HepG2 (cell line): ENCODE results near the gene DAD1. TPM values are rescaled to one million over a fixed set of nuclear protein-coding genes. Genes with fewer than 3 reads are reported as not detected.

ENCODE experiments used
- ETV5 ChIP-seq: IDR thresholded peaks from 2 replicates; pipeline ENCODE4 v1.6.1; 2018; ENCODE audit warnings: missing biosample characterization, missing genetic modification reagents, inconsistent platforms, borderline replicate concordance
- FIP1L1 ChIP-seq: fragments of 200-400 bp; formaldehyde crosslinking; IDR thresholded peaks from 2 replicates; pipeline ENCODE4 v1.6.1; 2018; ENCODE audit warnings: low read depth, mild to moderate bottlenecking, low read length, moderate library complexity, borderline replicate concordance; ENCODE audit not compliant: insufficient read depth
- FOXK2 ChIP-seq: fragments of 450-650 bp; IDR thresholded peaks from 2 replicates; pipeline ENCODE4 v1.6.1; 2016
- IRX3 ChIP-seq: sonication (generic); formaldehyde crosslinking; IDR thresholded peaks from 2 replicates; pipeline ENCODE4 v1.8.1; 2023; ENCODE audit warnings: mild to moderate bottlenecking, low read depth, missing genetic modification reagents, borderline replicate concordance
- LBX2 ChIP-seq: sonication (generic); formaldehyde crosslinking; IDR thresholded peaks from 2 replicates; pipeline ENCODE4 v1.5.0; 2020; ENCODE audit warnings: missing genetic modification reagents, mild to moderate bottlenecking, borderline replicate concordance
- MAFG ChIP-seq: sonication (generic); formaldehyde crosslinking; IDR thresholded peaks from 2 replicates; pipeline ENCODE4 v1.5.1; 2020; ENCODE audit warnings: mild to moderate bottlenecking, missing genetic modification reagents
- MAZ ChIP-seq, 2 experiments: sonication (generic) in 1 of 2; formaldehyde crosslinking in 1 of 2; IDR thresholded peaks; 2 replicates each; pipeline versions ENCODE4 v1.5.0 to v1.6.1; 2012 to 2020; ENCODE audit warnings: low read depth in 2 of 2, mild to moderate bottlenecking in 2 of 2, borderline replicate concordance in 1 of 2, improper control_type of control experiment in 1 of 2, low read length in 1 of 2, missing genetic modification reagents in 1 of 2, moderate library complexity in 1 of 2
- MEIS2 ChIP-seq: sonication (generic); formaldehyde crosslinking; IDR thresholded peaks from 2 replicates; pipeline ENCODE4 v1.9.0; 2021; ENCODE audit warnings: mild to moderate bottlenecking, missing genetic modification reagents
- MIXL1 ChIP-seq: IDR thresholded peaks from 2 replicates; pipeline ENCODE4 v1.6.1; 2016
- PAXIP1 ChIP-seq: sonication (generic); formaldehyde crosslinking; conservative IDR thresholded peaks from 2 replicates; pipeline ENCODE4 v1.4.0; 2020; ENCODE audit warnings: mild to moderate bottlenecking, missing genetic modification reagents, moderate library complexity
- PRMT3 ChIP-seq: sonication (generic); formaldehyde crosslinking; IDR thresholded peaks from 2 replicates; pipeline ENCODE4 v1.8.1; 2022; ENCODE audit warnings: low read depth, mild to moderate bottlenecking, moderate library complexity, missing genetic modification reagents, borderline replicate concordance
- REPIN1 ChIP-seq: sonication (generic); formaldehyde crosslinking; IDR thresholded peaks from 2 replicates; pipeline ENCODE4 v1.8.0; 2022; ENCODE audit warnings: missing genetic modification reagents, low read depth, mild to moderate bottlenecking, borderline replicate concordance
- RFX5 ChIP-seq: IDR thresholded peaks from 2 replicates; pipeline ENCODE4 v1.6.1; 2011; ENCODE audit warnings: low read depth, low read length, improper control_type of control experiment
- SIX1 ChIP-seq: sonication (generic); formaldehyde crosslinking; IDR thresholded peaks from 2 replicates; pipeline ENCODE4 v1.4.0; 2020; ENCODE audit warnings: missing genetic modification reagents, borderline replicate concordance
- SKIL ChIP-seq: sonication (generic); formaldehyde crosslinking; IDR thresholded peaks from 2 replicates; pipeline ENCODE4 v1.8.0; 2022; ENCODE audit warnings: missing genetic modification reagents, mild to moderate bottlenecking, moderate library complexity, borderline replicate concordance
- ZEB1 ChIP-seq: IDR thresholded peaks from 2 replicates; pipeline ENCODE4 v1.6.1; 2012; ENCODE audit warnings: mild to moderate bottlenecking, low read depth, inconsistent platforms; ENCODE audit not compliant: insufficient replicate concordance
- ZNF34 ChIP-seq: sonication (generic); formaldehyde crosslinking; IDR thresholded peaks from 2 replicates; pipeline ENCODE4 v1.4.0; 2020; ENCODE audit warnings: mild to moderate bottlenecking, missing genetic modification reagents, borderline replicate concordance
- ZNF354B ChIP-seq: sonication (generic); formaldehyde crosslinking; IDR thresholded peaks from 2 replicates; pipeline ENCODE4 v1.8.0; 2022; ENCODE audit warnings: mild to moderate bottlenecking, missing genetic modification reagents
- ZNF414 ChIP-seq: sonication (generic); formaldehyde crosslinking; IDR thresholded peaks from 2 replicates; pipeline ENCODE4 v1.5.0; 2020; ENCODE audit warnings: missing genetic modification reagents
- ZNF558 ChIP-seq: sonication (generic); formaldehyde crosslinking; IDR thresholded peaks from 2 replicates; pipeline ENCODE4 v1.9.0; 2022; ENCODE audit warnings: mild to moderate bottlenecking, missing genetic modification reagents, borderline replicate concordance
- ZNF644 ChIP-seq: IDR thresholded peaks from 2 replicates; pipeline ENCODE4 v1.6.1; 2016; ENCODE audit warnings: low read depth
- ZNF841 ChIP-seq: sonication (generic); formaldehyde crosslinking; IDR thresholded peaks from 2 replicates; pipeline ENCODE4 v1.8.1; 2023; ENCODE audit warnings: missing genetic modification reagents, borderline replicate concordance
- polyA plus RNA-seq, 8 experiments: library from polyadenylated mRNA; depleted of rRNA in 3 of 8; stranded (reverse) in 7 of 8; unstranded in 1 of 8; fragments of >200 nt; fragmentation: Illumina TruSeq in 4 of 8; extraction: Trizol in 4 of 8; gene quantifications; 2 replicates each; pipeline versions ENCODE4 v1.2.1 to v1.2.3, GENCODE V29; 2011 to 2016; ENCODE audit warnings: low read depth in 4 of 8, missing spikeins in 1 of 8, mixed read lengths in 1 of 8; ENCODE audit not compliant: insufficient read depth in 1 of 8
- total RNA-seq, 5 experiments: library from RNA; depleted of rRNA; stranded (reverse); fragments of >200 nt; fragmentation: Illumina TruSeq; extraction: Trizol; gene quantifications; 2 replicates each; pipeline ENCODE4 v1.2.3, GENCODE V29; 2016; ENCODE audit warnings: low read depth in 1 of 5

The DAD1 gene
- total and polyA plus RNA-seq, 2 of the 13 experiments (the other 11 are each of a cell fraction or from before 2014, with no cell fraction given), result 558 to 626 TPM

- TF ChIP-seq PAXIP1 (CRISPR knock-in tag) (peak; percentile 94), ZNF841 (CRISPR knock-in tag) (no peak), ZNF644 (no peak), PRMT3 (CRISPR knock-in tag) (no peak), IRX3 (CRISPR knock-in tag) (peak; percentile 73; the same call in 1 of the 2 replicates), RFX5 (no peak), FIP1L1 (no peak), ZNF558 (no peak; the same call in 1 of the 2 replicates), ETV5 (CRISPR knock-in tag) (peak; percentile 78; the same call in 1 of the 2 replicates), ZNF354B (CRISPR knock-in tag) (no peak), MAZ (IDR thresholded peaks at IDR 0.05; ENCODE audit: borderline replicate concordance, low read depth, low read length) (no peak), MAZ (CRISPR knock-in tag; IDR thresholded peaks at IDR 0.05; ENCODE audit: low read depth) (no peak), ZNF414 (CRISPR knock-in tag) (no peak), MEIS2 (CRISPR knock-in tag) (peak; percentile 42; the same call in 1 of the 2 replicates), SIX1 (CRISPR knock-in tag) (no peak), ZNF34 (CRISPR knock-in tag) (peak; percentile 55; the same call in 1 of the 2 replicates), REPIN1 (CRISPR knock-in tag) (peak; percentile 77), ZEB1 (peak; percentile 53), MIXL1 (peak; percentile 86), LBX2 (no peak), MAFG (CRISPR knock-in tag) (no peak), FOXK2 (no peak), SKIL (CRISPR knock-in tag) (peak; percentile 78; the same call in 1 of the 2 replicates)
Observed at GRCh38 chr14:22560662-22561365, 28.2 kb downstream of the DAD1 start (continued).
